HG03095 (cell line): ENCODE data around the gene PTCD3.

Experiments used
- ATAC-seq: cut with Tn5 transposase; IDR thresholded peaks from one replicate; pipeline ENCODE4 v1.9.1; 2021; ENCODE audit warnings: moderate library complexity; ENCODE audit not compliant: unreplicated experiment

The PTCD3 gene

DNA sequence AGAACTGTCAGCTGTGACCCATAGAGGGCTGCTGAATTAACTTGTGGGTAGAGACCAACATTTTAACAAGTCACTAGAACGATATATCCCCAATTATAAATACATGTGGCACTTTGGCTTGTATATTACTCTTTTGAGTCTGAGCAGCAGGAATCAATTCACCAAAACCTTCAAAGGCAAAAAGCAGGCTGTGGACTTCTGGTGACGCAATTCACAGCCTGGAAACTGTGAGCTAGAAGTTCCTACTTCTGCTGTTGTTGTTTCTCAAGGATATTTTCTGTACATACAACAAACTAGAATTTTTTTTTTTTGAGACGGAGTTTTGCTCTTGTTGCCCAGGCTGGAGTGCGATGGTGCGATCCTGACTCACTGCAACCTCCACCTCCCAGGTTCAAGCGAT is 37.3 kb downstream of the PTCD3 start:
- ATAC-seq = no peak

DNA sequence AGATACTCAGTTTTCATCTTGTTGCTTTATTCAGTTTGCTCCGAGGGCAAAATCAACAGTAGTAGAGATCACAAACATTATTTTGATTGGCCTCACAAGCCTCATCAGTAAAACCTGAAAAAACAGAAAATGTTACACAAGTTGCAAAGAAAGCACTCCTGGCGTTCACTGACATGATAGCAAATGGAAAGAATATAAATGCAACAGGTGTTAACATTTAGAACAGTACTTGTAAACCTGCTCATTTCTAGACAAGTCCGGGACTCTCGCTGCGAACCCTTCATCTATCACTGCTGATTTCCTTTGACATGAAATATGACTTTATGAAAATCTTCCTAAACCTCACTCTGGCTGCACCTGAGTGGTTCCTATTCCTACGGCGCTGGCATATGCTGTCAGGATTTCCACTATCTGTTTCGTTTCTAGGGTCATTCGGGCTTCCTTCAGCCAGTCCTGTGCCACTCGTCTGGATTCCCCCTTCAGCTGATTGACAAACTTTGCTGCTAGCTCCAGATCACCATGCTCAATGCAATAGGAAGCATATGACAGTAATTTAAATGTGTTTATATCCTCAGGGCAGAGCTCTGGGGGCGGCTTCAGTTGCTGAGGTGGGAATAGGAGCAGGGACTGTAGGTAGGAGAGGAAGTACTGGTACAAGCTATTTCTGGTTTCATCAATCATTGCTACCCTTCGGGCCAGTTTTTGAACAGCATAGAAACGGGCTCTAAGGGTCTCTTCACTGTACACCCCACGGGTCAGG is 38.1 kb downstream of the PTCD3 start:
- ATAC-seq = no peak

DNA sequence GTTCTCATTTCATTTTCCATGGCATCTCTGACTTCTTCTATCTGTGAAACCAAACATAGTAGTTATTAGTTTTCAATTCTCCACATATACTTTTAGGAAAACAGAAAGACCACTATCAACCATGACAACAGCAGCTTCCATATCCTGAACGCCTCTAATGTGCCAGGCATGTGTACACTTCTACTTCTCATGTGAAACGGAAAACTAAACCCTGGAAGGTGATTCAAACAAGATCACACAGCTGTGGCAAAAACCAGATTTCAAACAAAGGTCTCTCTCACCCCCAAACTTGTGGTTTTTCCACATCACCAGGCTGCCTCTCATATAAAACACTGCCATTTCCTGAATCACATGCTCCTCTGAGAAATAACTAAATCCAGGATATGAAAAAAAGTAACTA is 41.8 kb downstream of the PTCD3 start:
- ATAC-seq = no peak

DNA sequence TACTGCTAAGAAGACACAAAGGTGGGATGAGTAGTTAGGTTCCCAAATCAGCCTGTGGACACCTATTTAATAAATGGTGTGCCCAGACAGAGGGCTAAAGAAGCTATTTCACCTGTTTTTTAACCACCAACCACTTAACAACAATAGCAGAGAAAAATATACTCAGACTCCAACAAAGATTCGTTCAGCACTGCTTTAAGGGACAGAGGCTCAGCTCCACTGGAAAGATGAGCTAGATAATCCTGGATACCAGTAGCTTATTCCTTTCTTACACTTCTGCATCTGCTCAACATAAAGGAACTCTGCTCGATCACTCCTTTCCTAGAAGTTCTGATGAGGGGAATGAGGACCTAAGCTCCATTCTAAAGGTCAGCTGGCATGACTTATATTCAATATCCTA is 44.5 kb downstream of the PTCD3 start:
- ATAC-seq = no peak

DNA sequence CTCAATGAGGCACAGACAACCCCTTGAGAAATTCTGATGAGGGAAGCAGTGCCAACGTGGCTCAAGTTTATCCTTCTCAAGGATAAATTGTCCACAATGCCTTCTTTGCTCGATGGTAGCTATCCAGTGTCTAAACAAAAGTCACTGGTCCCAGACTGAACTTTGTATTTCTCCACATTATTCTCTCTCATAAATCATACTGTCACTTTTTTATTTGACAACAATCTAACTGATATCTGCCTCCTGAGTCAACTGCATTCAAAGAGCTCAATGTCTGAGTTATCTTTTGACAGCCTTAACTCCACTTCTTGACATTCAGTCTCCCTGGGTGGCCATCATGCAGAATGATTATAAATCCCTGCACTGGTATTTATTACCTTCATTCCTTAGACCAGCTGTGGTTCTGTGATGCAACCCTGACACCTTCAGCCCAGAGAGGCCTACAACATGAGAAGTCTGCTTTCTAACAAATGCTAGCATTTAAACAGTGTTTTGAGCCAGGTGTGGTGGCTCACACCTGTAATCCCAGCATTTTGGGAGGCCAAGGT is 51.0 kb downstream of the PTCD3 start:
- ATAC-seq = no peak

DNA sequence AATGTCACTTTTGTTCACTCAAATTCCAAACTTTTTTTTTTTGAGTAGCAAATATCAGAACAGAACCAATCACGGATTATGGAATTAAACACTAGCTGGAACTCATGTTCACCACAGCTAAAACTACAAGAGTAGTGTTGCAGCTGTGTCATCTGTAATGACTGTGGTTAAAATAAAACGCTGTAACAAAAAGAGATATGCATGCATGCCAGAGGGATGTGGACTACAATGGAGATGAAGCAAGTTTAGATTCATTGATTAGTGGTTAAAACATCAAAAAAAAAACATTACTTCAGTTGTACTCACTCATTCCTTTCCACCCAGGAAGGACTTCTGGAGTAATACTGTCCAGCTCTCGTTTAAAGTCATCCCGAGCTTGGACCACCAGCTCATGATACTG is 52.3 kb downstream of the PTCD3 start:
- no peak for ATAC-seq

DNA sequence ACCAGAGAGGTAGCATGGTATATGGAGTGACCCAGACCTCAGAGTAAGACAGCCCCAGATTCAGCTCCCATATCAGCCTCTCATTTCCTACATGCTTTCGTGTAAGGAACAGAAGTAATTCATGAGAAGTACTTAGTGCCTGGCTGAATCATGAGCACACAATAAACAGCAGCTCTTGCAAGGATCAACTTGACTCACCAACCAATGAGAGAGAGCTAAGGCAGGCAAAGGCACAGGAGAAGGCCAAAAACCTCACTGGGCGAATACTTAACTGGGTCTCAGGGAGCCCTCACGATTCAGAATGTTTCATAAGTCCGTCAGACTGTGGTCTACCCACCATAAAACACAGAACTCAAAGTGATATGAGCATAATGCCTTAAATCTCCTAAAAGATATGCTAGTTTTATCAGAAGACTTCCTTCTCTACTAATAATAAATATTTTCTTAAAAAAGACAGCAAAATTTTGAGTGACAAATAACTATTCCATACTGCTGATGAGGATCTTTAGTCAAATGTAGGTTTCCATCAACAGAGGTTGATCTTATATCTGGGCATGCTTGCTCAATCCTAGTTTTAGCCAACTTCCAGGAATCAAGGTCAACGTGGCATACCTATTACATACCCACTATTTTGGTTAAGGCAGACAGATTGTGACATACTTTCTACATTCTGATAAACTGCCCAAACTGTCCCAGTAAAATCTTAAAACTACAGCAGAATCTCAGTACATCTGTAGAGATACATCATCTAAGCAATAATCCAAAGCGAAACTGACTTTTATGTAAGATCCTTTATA is 54.3 kb downstream of the PTCD3 start:
- no peak for ATAC-seq

DNA sequence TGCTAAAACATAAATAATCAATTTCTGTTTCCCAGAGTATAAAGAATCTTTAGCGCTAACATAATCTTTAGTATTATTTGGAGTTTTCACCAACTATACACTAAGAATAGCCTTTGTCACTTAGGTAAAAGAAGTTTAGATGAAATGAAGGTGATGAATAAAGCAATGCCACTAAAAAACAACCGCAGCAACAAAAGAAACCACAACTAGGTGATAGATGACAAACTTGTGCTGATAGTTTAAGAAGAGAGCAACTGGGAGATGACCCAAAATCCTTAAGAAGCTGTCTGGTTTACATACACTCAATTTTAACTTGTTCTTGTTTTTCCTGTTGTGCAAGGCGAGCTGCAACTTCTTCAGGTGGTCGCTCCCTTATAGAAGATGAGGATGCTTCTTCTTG is 64.4 kb downstream of the PTCD3 start:
- ATAC-seq = no peak

DNA sequence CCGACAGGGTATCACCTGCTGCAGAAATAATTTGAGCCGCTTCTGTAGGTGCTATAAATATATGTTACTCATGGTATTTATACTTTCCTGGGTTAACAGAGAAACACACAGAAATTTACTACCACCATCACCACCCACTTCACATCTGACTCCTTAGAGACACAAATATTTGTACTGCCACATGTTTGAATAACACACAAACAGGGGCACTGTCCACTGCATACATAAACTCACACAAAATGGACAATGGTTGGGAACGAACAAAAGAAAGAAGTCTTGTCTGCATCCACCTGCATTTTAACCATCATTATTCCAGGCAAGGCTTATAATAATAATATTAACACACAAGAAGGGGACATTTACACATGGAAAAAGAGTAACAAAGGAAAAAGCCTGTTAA is 65.3 kb downstream of the PTCD3 start:
- ATAC-seq = no peak

DNA sequence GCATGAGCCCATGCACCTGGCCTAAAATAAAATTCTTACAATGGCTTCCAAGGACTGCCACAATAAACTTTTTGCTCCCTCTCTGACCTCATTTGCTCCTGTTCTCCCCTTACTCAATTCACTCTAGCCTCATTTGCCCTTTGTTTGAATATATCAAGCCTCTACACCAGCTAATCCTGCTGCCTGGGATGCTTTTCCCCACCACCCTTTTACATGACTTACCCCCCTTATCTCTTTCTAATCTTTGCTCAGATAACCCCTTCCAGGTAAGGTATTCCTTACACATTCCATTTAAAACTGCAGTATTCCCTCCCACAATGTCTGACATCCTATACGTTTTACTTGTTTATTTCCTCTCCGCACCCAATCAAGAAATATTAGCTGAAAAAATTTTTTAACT is 66.6 kb downstream of the PTCD3 start:
- ATAC-seq = no peak

DNA sequence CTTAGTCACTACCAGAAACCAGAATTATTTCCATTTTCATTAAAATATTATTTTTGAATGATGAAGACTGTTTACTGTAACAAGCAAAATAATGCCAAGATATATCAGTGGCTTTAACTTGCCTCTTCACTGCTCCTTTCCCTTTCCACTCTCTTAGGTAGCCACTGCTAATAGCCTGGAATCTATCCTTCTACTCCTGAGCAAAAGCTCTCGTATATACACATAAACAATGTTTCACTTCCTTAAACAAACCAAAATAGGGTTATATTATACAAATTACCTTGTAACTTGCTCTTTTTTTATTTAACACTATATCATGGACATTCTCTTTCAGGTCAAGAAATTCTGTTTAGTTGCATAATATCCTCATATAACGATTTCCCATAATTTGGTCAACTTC is 68.4 kb downstream of the PTCD3 start:
- no peak for ATAC-seq

DNA sequence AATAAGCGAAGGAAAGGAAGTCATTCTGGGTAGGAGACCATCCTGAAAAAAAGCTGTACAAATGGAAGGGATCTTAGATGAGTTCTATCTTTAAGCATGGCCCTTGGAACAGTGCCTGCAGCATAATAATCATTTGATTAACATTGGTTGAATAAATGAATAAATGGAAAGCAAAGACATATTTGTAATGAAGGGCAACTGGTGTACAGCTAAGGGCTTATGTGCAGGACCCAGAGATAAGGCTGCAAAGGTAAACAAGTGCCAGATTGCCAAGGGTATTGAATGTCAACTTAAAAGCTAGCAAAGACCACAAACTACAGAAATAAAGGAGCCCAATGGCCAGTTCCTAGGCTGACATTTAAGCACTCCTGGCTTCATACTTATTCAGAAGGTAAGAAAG is 69.8 kb downstream of the PTCD3 start:
- ATAC-seq = no peak

DNA sequence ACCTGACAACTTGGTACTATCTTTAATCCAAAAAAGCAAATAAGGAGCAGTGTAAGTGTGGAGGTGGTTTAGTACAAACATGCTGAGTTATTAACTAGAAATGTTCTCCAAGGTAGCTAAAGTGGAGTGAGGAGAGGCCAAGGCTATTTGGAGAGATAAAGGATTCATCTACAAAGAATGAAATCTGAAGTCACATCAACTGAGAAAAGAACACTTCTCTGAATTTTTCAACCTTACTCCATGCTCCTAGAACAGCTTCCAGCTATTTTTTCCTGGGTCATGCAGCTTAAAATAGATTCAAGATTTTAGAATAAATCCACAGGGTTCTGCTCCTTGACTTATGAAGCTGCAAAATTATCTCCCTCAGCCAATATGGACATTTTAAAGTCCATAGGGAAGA is 70.6 kb downstream of the PTCD3 start:
- no peak for ATAC-seq

DNA sequence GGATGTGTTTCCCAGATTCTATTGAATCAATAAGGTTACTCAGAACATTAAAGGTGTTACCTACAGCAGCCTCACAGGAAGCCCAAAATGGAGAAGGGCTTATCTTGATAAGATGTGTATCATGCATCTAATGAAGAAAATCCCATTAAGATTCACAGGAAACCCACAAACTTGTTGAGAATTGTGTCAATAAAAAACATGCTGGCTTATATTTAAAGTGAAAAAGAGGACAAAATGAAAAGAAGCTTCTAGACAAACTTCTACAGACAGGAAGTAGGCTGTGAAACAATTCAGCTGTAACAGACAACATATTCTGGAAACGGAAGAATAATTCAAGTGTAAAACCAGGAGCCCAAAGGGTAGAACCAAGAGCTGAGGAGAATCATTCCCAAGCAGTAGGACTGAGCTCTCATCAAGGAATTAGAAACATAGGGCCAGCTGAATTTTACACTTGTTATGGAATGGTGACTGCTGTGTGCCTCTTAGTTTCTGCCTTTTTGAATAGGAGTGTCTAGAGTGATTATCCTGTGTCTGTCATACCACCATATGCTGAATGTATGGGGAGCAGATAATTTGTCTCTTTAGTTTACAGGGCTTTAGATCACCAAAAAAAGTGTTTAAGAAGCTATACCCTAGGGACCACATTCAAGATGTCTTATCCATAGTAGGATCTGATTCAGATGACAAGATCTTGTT is 79.6 kb downstream of the PTCD3 start:
- no peak for ATAC-seq

DNA sequence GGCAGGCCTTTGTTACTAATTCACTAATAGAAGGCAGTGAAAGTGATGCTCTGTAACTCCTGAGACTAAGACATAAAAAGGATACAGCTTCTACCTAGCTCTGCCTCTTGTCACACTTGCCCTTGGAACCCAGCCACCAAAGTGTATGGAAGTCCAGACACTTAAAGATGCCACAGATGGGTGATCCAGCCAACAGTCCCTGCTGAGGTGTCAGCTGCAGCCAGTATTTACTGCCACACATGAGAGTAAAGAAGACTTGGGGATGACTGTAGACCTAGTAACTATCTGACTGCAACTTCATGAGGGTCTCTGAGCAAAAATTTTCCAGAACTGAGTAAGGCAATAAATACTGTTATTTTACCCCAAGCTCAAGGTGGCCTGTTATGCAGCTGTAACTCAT is 80.4 kb downstream of the PTCD3 start:
- ATAC-seq = no peak

DNA sequence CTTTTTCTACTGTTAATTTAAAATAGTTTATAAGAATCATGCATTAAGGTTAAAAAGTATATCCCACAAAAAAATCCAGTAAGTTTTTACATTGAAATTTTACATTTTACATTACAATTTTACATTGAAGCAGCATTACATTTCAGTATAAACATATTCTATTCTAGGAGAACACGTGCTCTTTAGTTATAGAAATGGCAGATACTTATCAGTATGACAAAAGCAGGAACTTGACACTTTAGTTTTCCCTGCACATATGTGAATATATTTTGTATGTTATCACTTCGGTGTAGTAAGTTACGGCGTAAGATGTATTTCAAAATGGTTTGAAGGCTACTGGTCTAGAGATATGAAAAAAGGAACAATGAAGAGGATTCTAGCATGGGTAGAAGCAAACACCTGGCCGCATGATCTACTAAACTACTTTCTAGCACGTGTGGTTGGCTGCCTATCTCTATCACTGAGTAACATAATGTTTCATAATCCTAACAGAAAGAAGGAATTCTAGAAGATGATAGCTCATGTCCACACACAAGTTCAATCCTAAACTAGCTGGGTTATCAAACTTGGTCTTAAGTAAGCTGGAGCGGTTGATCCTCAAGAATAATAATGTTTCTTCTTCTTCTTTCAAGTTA is 83.9 kb downstream of the PTCD3 start:
- ATAC-seq = no peak
